ENCODE measurements around the gene U2AF2.

- TF ChIP-seq CTCF (IDR thresholded peaks at IDR 0.05), result no peak
- TF ChIP-seq POLR2A (IDR thresholded peaks at IDR 0.05), result no peak
Observed at GRCh38 chr19:55702131-55702627, 47.3 kb downstream of the U2AF2 start.
